MCF 10A (cell line): ENCODE results near the gene LCP2. TPM values are rescaled to one million over a fixed set of nuclear protein-coding genes. Genes with fewer than 3 reads are reported as not detected.

Experiments
- BruUV-seq: library from RNA; stranded (reverse); fragments of 400-500 nt; replicated peaks from 2 replicates; lab custom pipeline; 2021; lab: Mats Ljungman, UMichigan
- CTCF ChIA-PET: fragments of 300-600 bp; sonication (Branson Sonifier 250); formaldehyde crosslinking; extraction: SDS; loops from one replicate; lab custom pipeline; 2021; ENCODE audit warnings: antibody characterized with exemption, inconsistent platforms; lab: Yijun Ruan, JAX
- POLR2A ChIA-PET: fragments of 300-600, 350-650 bp; sonication (Branson Sonifier 250); formaldehyde crosslinking; extraction: SDS; loops from one replicate; lab custom pipeline; 2020; ENCODE audit warnings: antibody characterized with exemption, inconsistent platforms; lab: Yijun Ruan, JAX
- DNase-seq: peaks from one replicate; pipeline ENCODE4 v3.0.0-alpha.2; 2018; ENCODE audit not compliant: unreplicated experiment
- H3K27ac Mint-ChIP-seq: one replicate; pipeline ENCODE4 v1.8.0; 2022; ENCODE audit warnings: mild to moderate bottlenecking, low read depth, mixed read lengths; ENCODE audit not compliant: unreplicated experiment
- H3K27me3 Mint-ChIP-seq: one replicate; pipeline ENCODE4 v1.8.0; 2022; ENCODE audit warnings: mixed read lengths; ENCODE audit not compliant: insufficient read depth, unreplicated experiment
- H3K36me3 Mint-ChIP-seq: one replicate; pipeline ENCODE4 v1.8.0; 2022; ENCODE audit warnings: mild to moderate bottlenecking, moderate library complexity, mixed read lengths; ENCODE audit not compliant: insufficient read depth, unreplicated experiment
- H3K4me1 Mint-ChIP-seq: one replicate; pipeline ENCODE4 v1.8.0; 2022; ENCODE audit warnings: mixed read lengths; ENCODE audit not compliant: insufficient read depth, unreplicated experiment
- H3K4me3 Mint-ChIP-seq: one replicate; pipeline ENCODE4 v1.8.0; 2022; ENCODE audit warnings: mild to moderate bottlenecking, moderate library complexity, mixed read lengths; ENCODE audit not compliant: unreplicated experiment
- H3K9me3 Mint-ChIP-seq: one replicate; pipeline ENCODE4 v1.8.0; 2022; ENCODE audit warnings: mixed read lengths; ENCODE audit not compliant: unreplicated experiment
- CTCF ChIP-seq: fragments of 200-600 bp; IDR thresholded peaks from one replicate; pipeline ENCODE4 v1.8.0; 2022; ENCODE audit warnings: antibody characterized with exemption, mild to moderate bottlenecking; ENCODE audit not compliant: unreplicated experiment
- intact Hi-C: fragments of 100-400 bp; cut with micrococcal nuclease; formaldehyde crosslinking; loops from 2 replicates; pipeline ENCODE4 v1.14.1; 2022
- total RNA-seq: library from RNA; stranded (reverse); gene quantifications from 2 replicates; pipeline ENCODE4 v1.2.3, GENCODE V29; 2022

LCP2 gene
- total RNA-seq, 1 experiment from 2014 or later: not detected

GRCh38 chr5:170290498-170290897 is 7.1 kb downstream of the LCP2 start:
- CTCF ChIA-PET: interaction anchor here (0.5 to 8.7 kb wide), 6 partner anchors 14 to 1923 kb away, joined by 3 to 40 read pairs (median 4); no protein-coding TSS in a partner anchor
- Mint-ChIP-seq H3K9me3 (no peaks in the 10 kb centered on the region), H3K4me3 (no peak overlapping the region), H3K27ac (no peak overlapping the region), H3K4me1 (no peaks in the 10 kb centered on the region), H3K36me3 (no peaks in the 10 kb centered on the region), H3K27me3 (peaks cover 66% of the 10 kb centered on the region)
- no peak for DNase-seq
- POLR2A ChIA-PET: interaction anchor here (0.7 kb wide), 1 partner anchor 1645 kb away, joined by 4 read pairs; no protein-coding TSS in a partner anchor
- intact Hi-C loops: no loop called here
- no peak for TF ChIP-seq CTCF
- BruUV-seq: no TSS peak

- ChIA-PET CTCF (interaction anchor here (0.5 to 8.7 kb wide), 3 partner anchors 8 to 1868 kb away, joined by 3 to 40 read pairs (median 3); partner anchors contain the start of gene LCP2), POLR2A (no interaction called here)
- TF ChIP-seq CTCF: no peak
- Mint-ChIP-seq H3K4me1 (no peaks in the 10 kb centered on the region), H3K36me3 (no peaks in the 10 kb centered on the region), H3K9me3 (peaks cover under 1% of the 10 kb centered on the region), H3K27ac (no peak overlapping the region), H3K27me3 (peaks cover 74% of the 10 kb centered on the region), H3K4me3 (no peak overlapping the region)
- DNase-seq: no peak
- intact Hi-C loops: no loop called here
- BruUV-seq: no TSS peak
Measured at GRCh38 chr5:170289764-170290163, 7.8 kb downstream of the LCP2 start.

GRCh38 chr5:170289121-170289520 is 8.5 kb downstream of the LCP2 start:
- peaks cover 80% of the 10 kb centered on the region for H3K27me3 Mint-ChIP-seq
- no TSS peak for BruUV-seq
- ChIA-PET POLR2A (no interaction called here), CTCF (interaction anchor here (1.3 to 8.7 kb wide), 2 partner anchors 8 to 21 kb away, joined by 3 to 40 read pairs; partner anchors contain the start of gene LCP2)
- H3K4me3 Mint-ChIP-seq: no peak overlapping the region
- no peak overlapping the region for H3K27ac Mint-ChIP-seq
- no peak for DNase-seq
- H3K9me3 Mint-ChIP-seq: peaks cover 7% of the 10 kb centered on the region
- no peaks in the 10 kb centered on the region for H3K4me1 Mint-ChIP-seq
- no peak for TF ChIP-seq CTCF
- no peaks in the 10 kb centered on the region for H3K36me3 Mint-ChIP-seq
- intact Hi-C loops: no loop called here

GRCh38 chr5:170288551-170288950 is 9.0 kb downstream of the LCP2 start:
- H3K4me1 Mint-ChIP-seq: no peaks in the 10 kb centered on the region
- peaks cover 86% of the 10 kb centered on the region for H3K27me3 Mint-ChIP-seq
- CTCF ChIA-PET: interaction anchor here (1.3 to 8.7 kb wide), 2 partner anchors 9 to 21 kb away, joined by 3 to 40 read pairs; partner anchors contain the start of gene LCP2
- intact Hi-C loops: no loop called here
- no peaks in the 10 kb centered on the region for H3K36me3 Mint-ChIP-seq
- H3K9me3 Mint-ChIP-seq: peaks cover 13% of the 10 kb centered on the region
- no peak overlapping the region for H3K27ac Mint-ChIP-seq
- no peak for TF ChIP-seq CTCF
- no TSS peak for BruUV-seq
- no peak overlapping the region for H3K4me3 Mint-ChIP-seq
- POLR2A ChIA-PET: no interaction called here
- DNase-seq: no peak
